ENCODE data around the gene C22orf23.

- TF ChIP-seq RXRA (IDR thresholded peaks at IDR 0.05; ENCODE audit: borderline replicate concordance, low read depth) (no peak), CTCF (IDR thresholded peaks at IDR 0.05) (no peak), MAX (IDR thresholded peaks at IDR 0.05; ENCODE audit: low read depth) (no peak), SMC3 (IDR thresholded peaks at IDR 0.05; ENCODE audit: low read depth, low read length) (no peak), FOXM1 (IDR thresholded peaks at IDR 0.05; ENCODE audit: low read depth) (no peak), EP300 (IDR thresholded peaks at IDR 0.05; ENCODE audit: borderline replicate concordance in 1 of 2, low read depth in 1 of 2, low read length in 1 of 2) (no peak), EZH2phosphoT487 (IDR thresholded peaks at IDR 0.05; ENCODE audit: borderline replicate concordance, low read depth) (no peak), RFX5 (IDR thresholded peaks at IDR 0.05; ENCODE audit: low read length) (no peak), CHD2 (IDR thresholded peaks at IDR 0.05; ENCODE audit: low read length, partially characterized antibody) (no peak), USF1 (IDR thresholded peaks at IDR 0.05; ENCODE audit: borderline replicate concordance, low read depth) (no peak), PBX3 (IDR thresholded peaks at IDR 0.05) (no peak), TAF1 (IDR thresholded peaks at IDR 0.05; ENCODE audit: borderline replicate concordance, low read depth, low read length) (no peak)
Observed at GRCh38 chr22:37893583-37893983, 59.8 kb downstream of the C22orf23 start.
